Measurements from ENCODE around the gene M6PR. TPM values are rescaled to one million over a fixed set of nuclear protein-coding genes. Genes with fewer than 3 reads are reported as not detected.
"Not testable (repeated sequence)": the region's sequence is repeated elsewhere in the genome, so short reads cannot be mapped to it uniquely, and the experiment has no call there.

Gene M6PR
- total RNA-seq, 1 experiment from 2014 or later: 112 TPM

- TF ChIP-seq CTCF (conservative IDR thresholded peaks at IDR 0.05; ENCODE audit: low read depth, low read length) (no peak), EZH2phosphoT487 (IDR thresholded peaks at IDR 0.05; ENCODE audit: borderline replicate concordance, low read length) (no peak), EZH2 (IDR thresholded peaks at IDR 0.05; ENCODE audit: low read length, unreplicated experiment) (no peak)
- Histone ChIP-seq H3K4me3 (ENCODE audit: low read length) (no peak overlapping the region), H2AFZ (ENCODE audit: low read length) (no peak overlapping the region), H3K36me3 (ENCODE audit: low read depth, low read length) (no peaks in the 10 kb centered on the region), H3K9me3 (ENCODE audit: low read length) (no peaks in the 10 kb centered on the region), H4K20me1 (ENCODE audit: low read length) (no peaks in the 10 kb centered on the region), H3K4me1 (ENCODE audit: insufficient read depth, low read length) (no peaks in the 10 kb centered on the region), H3F3A (ENCODE audit: low read length, unreplicated experiment) (no peaks in the 10 kb centered on the region), H3K4me2 (ENCODE audit: low read length) (no peak overlapping the region), H3K9ac (ENCODE audit: low read length) (no peak overlapping the region), H3K79me2 (ENCODE audit: low read length) (no peaks in the 10 kb centered on the region), H3K9me2 (replicated peaks; ENCODE audit: low read length) (no peaks in the 10 kb centered on the region), H3K27ac (ENCODE audit: low read length) (no peak overlapping the region), H3K27me3 (ENCODE audit: low read length) (no peaks in the 10 kb centered on the region)
- intact Hi-C loops (cut with micrococcal nuclease): no loop called here
- POLR2A ChIA-PET (ENCODE audit: unreplicated experiment): no interaction called here
- ATAC-seq: no peak
- CTCF ChIA-PET: no interaction called here
- no peak for DNase-seq
- no TSS peak for BruUV-seq (replicated peaks)
These were observed 26.9 kb downstream of the M6PR start for GRCh38 chr12:8922544-8922943.

- H3K9me3 ChIP-seq (ENCODE audit: low read length); H3K9me2 ChIP-seq (replicated peaks; ENCODE audit: low read length); H3K4me3 ChIP-seq (ENCODE audit: low read length); H3K4me2 ChIP-seq (ENCODE audit: low read length); H3K36me3 ChIP-seq (ENCODE audit: low read depth, low read length); H2AFZ ChIP-seq (ENCODE audit: low read length); H3K27me3 ChIP-seq (ENCODE audit: low read length); BruUV-seq (replicated peaks); H3K27ac ChIP-seq (ENCODE audit: low read length); H3K9ac ChIP-seq (ENCODE audit: low read length); H3K79me2 ChIP-seq (ENCODE audit: low read length); DNase-seq; ATAC-seq; CTCF ChIA-PET; H3K4me1 ChIP-seq (ENCODE audit: insufficient read depth, low read length); intact Hi-C loops (cut with micrococcal nuclease); H3F3A ChIP-seq (ENCODE audit: low read length, unreplicated experiment); POLR2A ChIA-PET (ENCODE audit: unreplicated experiment); H4K20me1 ChIP-seq (ENCODE audit: low read length): not testable (repeated sequence)
These were observed 29.8 kb downstream of the M6PR start for GRCh38 chr12:8919643-8920042.

GRCh38 chr12:8917751-8918150, 31.7 kb downstream of the M6PR start:
- Histone ChIP-seq H3K79me2 (ENCODE audit: low read length) (no peaks in the 10 kb centered on the region), H3K4me1 (ENCODE audit: insufficient read depth, low read length) (peaks cover 11% of the 10 kb centered on the region), H3K9me3 (ENCODE audit: low read length) (no peaks in the 10 kb centered on the region), H3K27ac (ENCODE audit: low read length) (no peak overlapping the region), H3F3A (ENCODE audit: low read length, unreplicated experiment) (no peaks in the 10 kb centered on the region), H3K4me2 (ENCODE audit: low read length) (no peak overlapping the region), H3K27me3 (ENCODE audit: low read length) (no peaks in the 10 kb centered on the region), H4K20me1 (ENCODE audit: low read length) (no peaks in the 10 kb centered on the region), H3K9me2 (replicated peaks; ENCODE audit: low read length) (no peaks in the 10 kb centered on the region), H3K36me3 (ENCODE audit: low read depth, low read length) (no peaks in the 10 kb centered on the region), H2AFZ (ENCODE audit: low read length) (no peak overlapping the region), H3K4me3 (ENCODE audit: low read length) (no peak overlapping the region), H3K9ac (ENCODE audit: low read length) (no peak overlapping the region)
- ATAC-seq (no peak), DNase-seq (no peak)
- intact Hi-C loops (cut with micrococcal nuclease): no loop called here
- no TSS peak for BruUV-seq (replicated peaks)
- TF ChIP-seq EZH2phosphoT487 (IDR thresholded peaks at IDR 0.05; ENCODE audit: borderline replicate concordance, low read length) (no peak), EZH2 (IDR thresholded peaks at IDR 0.05; ENCODE audit: low read length, unreplicated experiment) (no peak), CTCF (conservative IDR thresholded peaks at IDR 0.05; ENCODE audit: low read depth, low read length) (no peak)
- CTCF ChIA-PET: no interaction called here
- POLR2A ChIA-PET (ENCODE audit: unreplicated experiment): no interaction called here
